Uterus (tissue), 4 donors: ENCODE data around the gene PACSIN2. TPM values are rescaled to one million over a fixed set of nuclear protein-coding genes. Genes with fewer than 3 reads are reported as not detected.

ENCODE experiments used
- DNase-seq, 2 donors: peaks; one replicate each; pipeline ENCODE4 v3.0.0-alpha.2; 2019 to 2020
- H3K27ac ChIP-seq, 2 donors: fragments of 200-600 bp; sonication (generic); 1 replicate in 1 of 2; 2 replicates in 1 of 2; pipeline ENCODE4 v1.5.1; 2016 to 2018
- H3K27me3 ChIP-seq, 2 donors: fragments of 200-600 bp; sonication (generic); one replicate each; pipeline ENCODE4 v1.5.1; 2018 to 2019; ENCODE audit warnings: control low read depth in 1 of 2
- H3K36me3 ChIP-seq, 2 donors: fragments of 200-600 bp; sonication (generic); one replicate each; pipeline ENCODE4 v1.5.1; 2019; ENCODE audit warnings: control low read depth in 1 of 2
- H3K4me1 ChIP-seq, 2 donors: fragments of 200-600 bp; sonication (generic); one replicate each; pipeline ENCODE4 v1.5.1; 2018 to 2019; ENCODE audit warnings: control low read depth in 1 of 2
- H3K4me3 ChIP-seq, 2 donors: fragments of 200-600 bp; sonication (generic); 1 replicate in 1 of 2; 2 replicates in 1 of 2; pipeline ENCODE4 v1.5.1; 2018 to 2019; ENCODE audit warnings: mild to moderate bottlenecking in 1 of 2
- H3K9me3 ChIP-seq, 2 donors: fragments of 200-600 bp; sonication (generic); one replicate each; pipeline ENCODE4 v1.5.1; 2019; ENCODE audit warnings: control low read depth in 1 of 2
- CTCF ChIP-seq, 4 experiments: fragments of 200-600 bp in 2 of 4; fragments of 450-650 bp in 2 of 4; sonication (generic) in 2 of 4; IDR thresholded peaks; one replicate each; pipeline ENCODE4 v1.5.1; 2016 to 2019; ENCODE audit warnings: antibody characterized with exemption in 4 of 4, mild to moderate bottlenecking in 2 of 4, moderate library complexity in 1 of 4
- POLR2A ChIP-seq, 2 donors: fragments of 450-650 bp; IDR thresholded peaks; one replicate each; pipeline ENCODE4 v1.6.1; 2016; ENCODE audit warnings: antibody characterized with exemption in 2 of 2, mild to moderate bottlenecking in 1 of 2, moderate library complexity in 1 of 2
- intact Hi-C: fragments of 100-400 bp; cut with DNase I; formaldehyde crosslinking; loops from one replicate; pipeline ENCODE4 v1.15.1; 2023; ENCODE audit warnings: low total_unique reads
- total RNA-seq, 4 donors: library from RNA; depleted of rRNA in 3 of 4; stranded (reverse); fragments of >200 nt in 3 of 4; gene quantifications; one replicate each; pipeline versions ENCODE4 v1.1.0 to v1.2.4, GENCODE V29; 2014 to 2023
- donor health status: DM: yes; HTN: yes; CAD: no.

The PACSIN2 gene
- total RNA-seq, 4 donors from 2014 or later, result 34.4 to 66.1 (median 48.0) TPM

GRCh38 chr22:42873356-42873755 is 141.6 kb downstream of the PACSIN2 start:
- intact Hi-C loops, result no loop called here
- H3K36me3 ChIP-seq, result no peaks in the 10 kb centered on the region
- no peaks in the 10 kb centered on the region for H3K9me3 ChIP-seq
- DNase-seq, result no peak
- H3K4me1 ChIP-seq, result no peaks in the 10 kb centered on the region
- H3K4me3 ChIP-seq, result no peak overlapping the region
- no peak overlapping the region for H3K27ac ChIP-seq
- H3K27me3 ChIP-seq, result no peaks in the 10 kb centered on the region
- TF ChIP-seq POLR2A (IDR thresholded peaks at IDR 0.05) (no peak), CTCF (IDR thresholded peaks at IDR 0.05) (no peak)

- Histone ChIP-seq H3K36me3 (no peaks in the 10 kb centered on the region), H3K27ac (no peak overlapping the region), H3K9me3 (no peaks in the 10 kb centered on the region), H3K4me1 (no peaks in the 10 kb centered on the region), H3K4me3 (no peak overlapping the region), H3K27me3 (no peaks in the 10 kb centered on the region)
- TF ChIP-seq CTCF (IDR thresholded peaks at IDR 0.05), result no peak
- no peak for TF ChIP-seq POLR2A (IDR thresholded peaks at IDR 0.05)
- DNase-seq, result no peak
- intact Hi-C loops, result no loop called here
These were observed 142.1 kb downstream of the PACSIN2 start for GRCh38 chr22:42872821-42873220.

GRCh38 chr22:42871146-42872050 is 143.6 kb downstream of the PACSIN2 start:
- Histone ChIP-seq H3K27me3 (no peaks in the 10 kb centered on the region), H3K4me1 (no peaks in the 10 kb centered on the region), H3K4me3 (no peak overlapping the region), H3K36me3 (no peaks in the 10 kb centered on the region), H3K27ac (no peak overlapping the region), H3K9me3 (no peaks in the 10 kb centered on the region)
- TF ChIP-seq CTCF (IDR thresholded peaks at IDR 0.05) (no peak), POLR2A (IDR thresholded peaks at IDR 0.05) (no peak)
- DNase-seq, result no peak
- intact Hi-C loops, result no loop called here

GRCh38 chr22:42869888-42870480 is 145.0 kb downstream of the PACSIN2 start:
- Histone ChIP-seq H3K27ac (no peak overlapping the region), H3K4me1 (no peaks in the 10 kb centered on the region), H3K4me3 (no peak overlapping the region), H3K9me3 (no peaks in the 10 kb centered on the region), H3K36me3 (no peaks in the 10 kb centered on the region), H3K27me3 (no peaks in the 10 kb centered on the region)
- TF ChIP-seq POLR2A (IDR thresholded peaks at IDR 0.05) (no peak), CTCF (IDR thresholded peaks at IDR 0.05) (no peak)
- intact Hi-C loops, result no loop called here
- DNase-seq, result no peak

GRCh38 chr22:42869463-42869862 is 145.5 kb downstream of the PACSIN2 start:
- no peak for DNase-seq
- no peak overlapping the region for H3K4me3 ChIP-seq
- no peaks in the 10 kb centered on the region for H3K27me3 ChIP-seq
- no peak overlapping the region for H3K27ac ChIP-seq
- intact Hi-C loops, result no loop called here
- TF ChIP-seq CTCF (IDR thresholded peaks at IDR 0.05) (no peak), POLR2A (IDR thresholded peaks at IDR 0.05) (no peak)
- no peaks in the 10 kb centered on the region for H3K36me3 ChIP-seq
- no peaks in the 10 kb centered on the region for H3K9me3 ChIP-seq
- H3K4me1 ChIP-seq, result no peaks in the 10 kb centered on the region
